Neural cell (in vitro differentiated cells): Measurements from ENCODE around the gene LMO7.

ENCODE experiments used
- CTCF ChIP-seq: fragments of 450-650 bp; IDR thresholded peaks from 2 replicates; pipeline ENCODE4 v1.5.1; 2014; ENCODE audit warnings: antibody characterized with exemption, mild to moderate bottlenecking, moderate library complexity; ENCODE audit not compliant: poor library complexity, severe bottlenecking
- EP300 ChIP-seq: fragments of 450-650 bp; conservative IDR thresholded peaks from 2 replicates; pipeline ENCODE4 v1.6.1; 2014; ENCODE audit warnings: antibody characterized with exemption, mild to moderate bottlenecking, moderate library complexity; ENCODE audit not compliant: poor library complexity, severe bottlenecking
- EZH2 ChIP-seq: fragments of 200-600, 300-800 bp; shearing (Covaris generic), sonication (generic); IDR thresholded peaks from 2 replicates; pipeline ENCODE4 v1.6.1; 2014; ENCODE audit warnings: antibody characterized with exemption, low read length, borderline replicate concordance, mild to moderate bottlenecking; ENCODE audit not compliant: insufficient read depth, poor library complexity, severe bottlenecking
- POLR2AphosphoS5 ChIP-seq: IDR thresholded peaks from 2 replicates; pipeline ENCODE4 v1.6.1; 2012

- no peak for TF ChIP-seq EP300
- peak; percentile 81 for TF ChIP-seq CTCF
- no peak for TF ChIP-seq POLR2AphosphoS5
- TF ChIP-seq EZH2, result no peak
Measured at GRCh38 chr13:75870397-75870903, 234.3 kb downstream of the LMO7 start.
